Neural progenitor cell (in vitro differentiated cells): Measurements from ENCODE around the gene SAMD8. TPM values are rescaled to one million over a fixed set of nuclear protein-coding genes. Genes with fewer than 3 reads are reported as not detected.
"Not testable (repeated sequence)": the region's sequence is repeated elsewhere in the genome, so short reads cannot be mapped to it uniquely, and the experiment has no call there.

Experiments
- DNase-seq: peaks from one replicate; pipeline ENCODE4 v3.0.0-alpha.2; 2016; ENCODE audit warnings: low spot score
- H2AFZ ChIP-seq: fragments of 200-600 bp; sonication (generic); replicated peaks from 2 replicates; pipeline ENCODE4 v1.6.1; 2016; ENCODE audit warnings: antibody characterized with exemption
- H3F3A ChIP-seq: fragments of 200-600 bp; sonication (generic); 2 replicates; pipeline ENCODE4 v1.6.1; 2016; ENCODE audit warnings: antibody characterized with exemption, low read depth
- H3K27ac ChIP-seq: fragments of 200-600 bp; sonication (generic); 2 replicates; pipeline ENCODE4 v1.5.1; 2016; ENCODE audit warnings: mild to moderate bottlenecking
- H3K27me3 ChIP-seq: fragments of 200-600 bp; sonication (generic); 2 replicates; pipeline ENCODE4 v1.6.1; 2016; ENCODE audit warnings: mild to moderate bottlenecking, moderate library complexity
- H3K36me3 ChIP-seq: fragments of 200-600 bp; sonication (generic); 2 replicates; pipeline ENCODE4 v1.5.1; 2016
- H3K4me1 ChIP-seq: fragments of 200-600 bp; sonication (generic); 2 replicates; pipeline ENCODE4 v1.6.1; 2016; ENCODE audit warnings: mixed run types
- H3K4me2 ChIP-seq: fragments of 200-600 bp; sonication (generic); 2 replicates; pipeline ENCODE4 v1.6.1; 2016
- H3K4me3 ChIP-seq: fragments of 200-600 bp; sonication (generic); 2 replicates; pipeline ENCODE4 v1.5.1; 2016
- H3K79me2 ChIP-seq: fragments of 200-600 bp; sonication (generic); 2 replicates; pipeline ENCODE4 v1.6.1; 2016; ENCODE audit warnings: low read depth
- H3K9ac ChIP-seq: fragments of 200-600 bp; sonication (generic); 2 replicates; pipeline ENCODE4 v1.6.1; 2016
- H3K9me3 ChIP-seq: fragments of 200-600 bp; sonication (generic); 2 replicates; pipeline ENCODE4 v1.5.1; 2016; ENCODE audit warnings: low read depth
- H4K20me1 ChIP-seq: fragments of 200-600 bp; sonication (generic); 2 replicates; pipeline ENCODE4 v1.6.1; 2016; ENCODE audit warnings: low read depth
- H3K27ac Mint-ChIP-seq: 3 replicates; pipeline ENCODE4 v1.8.0; 2021; ENCODE audit warnings: mixed read lengths
- H3K27me3 Mint-ChIP-seq: 2 replicates; pipeline ENCODE4 v1.8.0; 2022; ENCODE audit warnings: low read depth, mild to moderate bottlenecking, inconsistent platforms, moderate library complexity, mixed read lengths; ENCODE audit not compliant: insufficient read depth
- H3K36me3 Mint-ChIP-seq: 3 replicates; pipeline ENCODE4 v1.8.0; 2021; ENCODE audit warnings: mixed read lengths
- H3K4me1 Mint-ChIP-seq: 3 replicates; pipeline ENCODE4 v1.8.0; 2021; ENCODE audit warnings: mixed read lengths
- H3K4me3 Mint-ChIP-seq: 3 replicates; pipeline ENCODE4 v1.8.0; 2021; ENCODE audit warnings: mild to moderate bottlenecking, moderate library complexity, mixed read lengths
- H3K9me3 Mint-ChIP-seq: 3 replicates; pipeline ENCODE4 v1.8.0; 2020; ENCODE audit warnings: mixed read lengths
- CTCF ChIP-seq: fragments of 200-600 bp; sonication (generic); IDR thresholded peaks from 2 replicates; pipeline ENCODE4 v1.5.1; 2017; ENCODE audit warnings: antibody characterized with exemption, mild to moderate bottlenecking
- EZH2 ChIP-seq: fragments of 200-600 bp; sonication (generic); IDR thresholded peaks from 2 replicates; pipeline ENCODE4 v1.6.1; 2017; ENCODE audit warnings: antibody characterized with exemption, mild to moderate bottlenecking, moderate library complexity
- EZH2phosphoT487 ChIP-seq: fragments of 200-600 bp; sonication (generic); IDR thresholded peaks from 2 replicates; pipeline ENCODE4 v1.6.1; 2017; ENCODE audit warnings: antibody characterized with exemption
- total RNA-seq: library from RNA; depleted of rRNA; stranded (reverse); fragments of >200 nt; gene quantifications from 2 replicates; pipeline ENCODE4 v1.2.3, GENCODE V29; 2015; ENCODE audit warnings: low replicate concordance

SAMD8 gene
- total RNA-seq, 1 donor from 2014 or later, result 39.5 TPM

GRCh38 chr10:75220274-75220673, 108.8 kb downstream of the SAMD8 start:
- Histone ChIP-seq H3K79me2 (peaks cover 95% of the 10 kb centered on the region), H3K9ac (no peak overlapping the region), H3K4me3 (no peak overlapping the region), H4K20me1 (peaks cover 63% of the 10 kb centered on the region), H3K4me2 (no peak overlapping the region), H3F3A (peaks cover 35% of the 10 kb centered on the region), H3K9me3 (no peaks in the 10 kb centered on the region), H3K36me3 (peaks cover 24% of the 10 kb centered on the region), H2AFZ (no peak overlapping the region), H3K4me1 (peaks cover 23% of the 10 kb centered on the region), H3K27me3 (no peaks in the 10 kb centered on the region), H3K27ac (no peak overlapping the region)
- Mint-ChIP-seq H3K27ac (no peak overlapping the region), H3K36me3 (peaks cover 48% of the 10 kb centered on the region), H3K27me3 (no peaks in the 10 kb centered on the region), H3K4me1 (peaks cover 19% of the 10 kb centered on the region), H3K4me3 (no peak overlapping the region), H3K9me3 (no peaks in the 10 kb centered on the region)
- no peak for DNase-seq
- TF ChIP-seq EZH2phosphoT487, result no peak
- TF ChIP-seq CTCF, result no peak
- no peak for TF ChIP-seq EZH2

- peaks cover 44% of the 10 kb centered on the region for H3K36me3 Mint-ChIP-seq
- not testable (repeated sequence) for H3K27ac ChIP-seq, H3K27ac Mint-ChIP-seq
Measured at GRCh38 chr10:75221492-75221891, 110.0 kb downstream of the SAMD8 start.

GRCh38 chr10:75223507-75223906, 112.1 kb downstream of the SAMD8 start:
- Histone ChIP-seq H3K9me3 (no peaks in the 10 kb centered on the region), H3K36me3 (peaks cover 18% of the 10 kb centered on the region), H3K27me3 (no peaks in the 10 kb centered on the region), H3K4me3 (no peak overlapping the region), H3K27ac (peak overlapping the region; percentile 89), H3K4me2 (no peak overlapping the region), H3K79me2 (peaks cover 95% of the 10 kb centered on the region), H2AFZ (no peak overlapping the region), H3K9ac (no peak overlapping the region), H3F3A (peaks cover 63% of the 10 kb centered on the region), H3K4me1 (peaks cover 41% of the 10 kb centered on the region), H4K20me1 (peaks cover 76% of the 10 kb centered on the region)
- H3K4me3 Mint-ChIP-seq, result no peak overlapping the region
- no peak overlapping the region for H3K27ac Mint-ChIP-seq
- H3K4me1 Mint-ChIP-seq, result peaks cover 36% of the 10 kb centered on the region
- H3K36me3 Mint-ChIP-seq, result peaks cover 38% of the 10 kb centered on the region
- no peaks in the 10 kb centered on the region for H3K27me3 Mint-ChIP-seq
- DNase-seq, result no peak
- TF ChIP-seq EZH2phosphoT487, result no peak
- TF ChIP-seq CTCF, result no peak
- no peak for TF ChIP-seq EZH2
- H3K9me3 Mint-ChIP-seq, result no peaks in the 10 kb centered on the region

More at GRCh38 chr10:75221492-75221891, 110.0 kb downstream of the SAMD8 start:
- not testable (repeated sequence) for H3K4me2 ChIP-seq, DNase-seq, H3K9me3 Mint-ChIP-seq, H3K27me3 Mint-ChIP-seq, H3K4me3 ChIP-seq, H3K9me3 ChIP-seq, H3K27me3 ChIP-seq, H3K9ac ChIP-seq, H2AFZ ChIP-seq, H3K4me3 Mint-ChIP-seq
- Histone ChIP-seq H4K20me1 (peaks cover 67% of the 10 kb centered on the region), H3K4me1 (peaks cover 35% of the 10 kb centered on the region), H3K36me3 (peaks cover 18% of the 10 kb centered on the region), H3F3A (peaks cover 45% of the 10 kb centered on the region), H3K79me2 (peaks cover 95% of the 10 kb centered on the region)
- H3K4me1 Mint-ChIP-seq, result peaks cover 27% of the 10 kb centered on the region

- Mint-ChIP-seq H3K27ac (peak overlapping the region; percentile 34), H3K4me1 (peaks cover 37% of the 10 kb centered on the region), H3K9me3 (no peaks in the 10 kb centered on the region), H3K27me3 (peaks cover 4% of the 10 kb centered on the region), H3K36me3 (peaks cover 39% of the 10 kb centered on the region), H3K4me3 (no peak overlapping the region)
- peaks cover 41% of the 10 kb centered on the region for H3K4me1 ChIP-seq
- H3K36me3 ChIP-seq, result peaks cover 13% of the 10 kb centered on the region
- DNase-seq, result no peak
- no peak overlapping the region for H3K9ac ChIP-seq
- H3K9me3 ChIP-seq, result no peaks in the 10 kb centered on the region
- H3K27ac ChIP-seq, result peak overlapping the region; percentile 89
- no peaks in the 10 kb centered on the region for H3K27me3 ChIP-seq
- no peak overlapping the region for H2AFZ ChIP-seq
- TF ChIP-seq EZH2 (no peak), CTCF (no peak), EZH2phosphoT487 (no peak)
- peaks cover 85% of the 10 kb centered on the region for H4K20me1 ChIP-seq
- H3K4me2 ChIP-seq, result peak overlapping the region; percentile 55
- peaks cover 80% of the 10 kb centered on the region for H3K79me2 ChIP-seq
- H3F3A ChIP-seq, result peaks cover 76% of the 10 kb centered on the region
- no peak overlapping the region for H3K4me3 ChIP-seq
Measured at GRCh38 chr10:75226095-75226494, 114.6 kb downstream of the SAMD8 start.
